Mesothelial cell of epicardium (in vitro differentiated cells): Measurements from ENCODE around the gene KRT9. TPM values are rescaled to one million over a fixed set of nuclear protein-coding genes. Genes with fewer than 3 reads are reported as not detected.
A peak's percentile ranks its signal among the peaks of the same experiment; 100 is the strongest.

ENCODE experiments used
- DNase-seq, 2 experiments: peaks; one replicate each; pipeline ENCODE4 v3.0.0; 2021; ENCODE audit warnings: low spot score in 2 of 2; ENCODE audit not compliant: unreplicated experiment in 2 of 2
- H3K27ac Mint-ChIP-seq: 2 replicates; pipeline ENCODE4 v1.8.0; 2021; ENCODE audit warnings: mixed read lengths
- H3K27me3 Mint-ChIP-seq: 2 replicates; pipeline ENCODE4 v1.8.0; 2021; ENCODE audit warnings: low read depth, mixed read lengths
- H3K36me3 Mint-ChIP-seq: 2 replicates; pipeline ENCODE4 v1.8.0; 2021; ENCODE audit warnings: mixed read lengths
- H3K4me1 Mint-ChIP-seq: 2 replicates; pipeline ENCODE4 v1.8.0; 2021; ENCODE audit warnings: mixed read lengths
- H3K4me3 Mint-ChIP-seq: 2 replicates; pipeline ENCODE4 v1.8.0; 2021; ENCODE audit warnings: mild to moderate bottlenecking, moderate library complexity, mixed read lengths
- H3K9me3 Mint-ChIP-seq: 2 replicates; pipeline ENCODE4 v1.8.0; 2021; ENCODE audit warnings: mixed read lengths
- CTCF ChIP-seq: fragments of 200-600 bp; sonication (generic); IDR thresholded peaks from one replicate; pipeline ENCODE4 v1.5.0; 2021; ENCODE audit warnings: antibody characterized with exemption; ENCODE audit not compliant: unreplicated experiment
- total RNA-seq: library from RNA; stranded (reverse); gene quantifications from 3 replicates; pipeline ENCODE4 v1.2.1, GENCODE V29; 2021

Gene KRT9
- total RNA-seq, 1 donor from 2014 or later = not detected

GRCh38 chr17:41524261-41524660, 47.6 kb downstream of the KRT9 start:
- Mint-ChIP-seq H3K27me3 (peaks cover 16% of the 10 kb centered on the region), H3K36me3 (peaks cover 23% of the 10 kb centered on the region), H3K4me3 (peak overlapping the region; percentile 92), H3K27ac (peak overlapping the region; percentile 16), H3K4me1 (peaks cover 77% of the 10 kb centered on the region), H3K9me3 (no peaks in the 10 kb centered on the region)
- no peak for TF ChIP-seq CTCF
- no peak for DNase-seq

- Mint-ChIP-seq H3K36me3 (peaks cover 23% of the 10 kb centered on the region), H3K4me1 (peaks cover 77% of the 10 kb centered on the region), H3K27ac (peak overlapping the region; percentile 36), H3K4me3 (no peak overlapping the region), H3K27me3 (peaks cover 11% of the 10 kb centered on the region), H3K9me3 (no peaks in the 10 kb centered on the region)
- TF ChIP-seq CTCF = no peak
- DNase-seq = no peak
Measured at GRCh38 chr17:41523787-41524186, 48.1 kb downstream of the KRT9 start.

GRCh38 chr17:41523225-41523593, 48.6 kb downstream of the KRT9 start:
- H3K27me3 Mint-ChIP-seq = peaks cover 8% of the 10 kb centered on the region
- H3K4me3 Mint-ChIP-seq = no peak overlapping the region
- DNase-seq = no peak
- peak overlapping the region; percentile 57 for H3K27ac Mint-ChIP-seq
- peaks cover 73% of the 10 kb centered on the region for H3K4me1 Mint-ChIP-seq
- peaks cover 23% of the 10 kb centered on the region for H3K36me3 Mint-ChIP-seq
- TF ChIP-seq CTCF = no peak
- no peaks in the 10 kb centered on the region for H3K9me3 Mint-ChIP-seq

GRCh38 chr17:41522301-41523224, 49.3 kb downstream of the KRT9 start:
- Mint-ChIP-seq H3K27me3 (peaks cover 7% of the 10 kb centered on the region), H3K27ac (peak overlapping the region; percentile 86)

GRCh38 chr17:41521574-41522261, 50.1 kb downstream of the KRT9 start:
- Mint-ChIP-seq H3K36me3 (peaks cover 20% of the 10 kb centered on the region), H3K4me1 (peaks cover 73% of the 10 kb centered on the region), H3K4me3 (peak overlapping the region; percentile 3), H3K27ac (peak overlapping the region; percentile 86), H3K27me3 (no peaks in the 10 kb centered on the region), H3K9me3 (no peaks in the 10 kb centered on the region)
- TF ChIP-seq CTCF = no peak
- no peak for DNase-seq

More at GRCh38 chr17:41522301-41523224, 49.3 kb downstream of the KRT9 start:
- Mint-ChIP-seq H3K4me1 (peaks cover 74% of the 10 kb centered on the region), H3K36me3 (peaks cover 23% of the 10 kb centered on the region), H3K4me3 (peak overlapping the region; percentile 3), H3K9me3 (no peaks in the 10 kb centered on the region)
- TF ChIP-seq CTCF = no peak
- DNase-seq = no peak
